ENCODE results near the gene TSPEAR.
"Not testable (repeated sequence)": the region's sequence is repeated elsewhere in the genome, so short reads cannot be mapped to it uniquely, and the experiment has no call there.

The TSPEAR gene

DNA sequence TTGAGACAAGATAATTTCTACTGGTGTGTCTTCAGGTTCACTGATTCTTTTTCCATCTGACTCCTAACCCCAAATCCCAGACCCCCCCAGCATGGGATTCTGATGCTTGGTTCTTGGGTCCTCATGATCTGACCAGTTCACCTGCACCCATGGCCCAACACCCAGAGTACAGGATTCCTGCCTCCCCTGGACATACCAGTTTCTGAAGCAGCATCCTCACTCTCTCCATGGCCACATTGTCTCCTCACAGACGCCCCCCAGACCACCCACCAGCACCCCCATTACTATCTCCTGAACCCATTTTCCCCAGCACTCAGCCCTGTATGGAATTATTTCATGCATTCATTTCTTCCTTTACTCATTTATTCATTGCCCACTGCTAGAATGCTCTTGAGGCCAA is 54.5 kb downstream of the TSPEAR start:
- DNase-seq (ENCODE audit: low read depth in 4 of 4, low spot score in 1 of 4) = no peak

DNA sequence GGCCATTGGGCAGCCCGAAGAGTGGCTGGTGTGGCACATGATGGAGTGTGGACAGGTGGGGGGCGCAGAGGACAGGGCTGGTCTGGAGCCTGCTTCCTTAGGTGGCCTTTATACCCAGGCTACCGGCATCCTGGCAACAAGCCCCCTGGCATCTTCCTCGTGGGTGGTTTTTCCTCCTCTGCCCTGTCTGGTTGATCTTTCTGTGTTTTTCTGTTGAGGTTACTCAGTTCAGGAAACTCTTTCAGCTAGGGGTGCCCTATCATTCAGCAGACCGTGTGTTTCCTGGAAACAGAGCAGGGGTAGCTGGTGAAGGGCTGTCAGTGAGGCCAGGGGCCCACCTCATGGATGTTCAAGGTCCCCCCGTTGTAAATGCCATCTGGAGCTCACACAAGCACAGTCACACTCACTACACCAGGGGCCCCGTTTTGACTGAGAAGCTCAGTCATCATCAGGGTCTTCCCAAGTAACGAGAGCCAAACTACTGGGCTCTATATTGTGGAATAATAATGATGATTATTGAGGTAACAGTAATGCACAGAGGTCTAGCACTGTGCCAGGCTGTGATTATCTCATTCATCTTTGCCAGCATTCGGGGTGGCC is 56.7 kb downstream of the TSPEAR start, which contains the start of gene KRTAP12-4:
KRTAP12-4 (minus strand) TSS at position 84 of the 600 bp plus-strand sequence; CDS start at position 39, 45 bp downstream.
- DNase-seq (ENCODE audit: low read depth in 4 of 4, low spot score in 1 of 4) = no peak

DNA sequence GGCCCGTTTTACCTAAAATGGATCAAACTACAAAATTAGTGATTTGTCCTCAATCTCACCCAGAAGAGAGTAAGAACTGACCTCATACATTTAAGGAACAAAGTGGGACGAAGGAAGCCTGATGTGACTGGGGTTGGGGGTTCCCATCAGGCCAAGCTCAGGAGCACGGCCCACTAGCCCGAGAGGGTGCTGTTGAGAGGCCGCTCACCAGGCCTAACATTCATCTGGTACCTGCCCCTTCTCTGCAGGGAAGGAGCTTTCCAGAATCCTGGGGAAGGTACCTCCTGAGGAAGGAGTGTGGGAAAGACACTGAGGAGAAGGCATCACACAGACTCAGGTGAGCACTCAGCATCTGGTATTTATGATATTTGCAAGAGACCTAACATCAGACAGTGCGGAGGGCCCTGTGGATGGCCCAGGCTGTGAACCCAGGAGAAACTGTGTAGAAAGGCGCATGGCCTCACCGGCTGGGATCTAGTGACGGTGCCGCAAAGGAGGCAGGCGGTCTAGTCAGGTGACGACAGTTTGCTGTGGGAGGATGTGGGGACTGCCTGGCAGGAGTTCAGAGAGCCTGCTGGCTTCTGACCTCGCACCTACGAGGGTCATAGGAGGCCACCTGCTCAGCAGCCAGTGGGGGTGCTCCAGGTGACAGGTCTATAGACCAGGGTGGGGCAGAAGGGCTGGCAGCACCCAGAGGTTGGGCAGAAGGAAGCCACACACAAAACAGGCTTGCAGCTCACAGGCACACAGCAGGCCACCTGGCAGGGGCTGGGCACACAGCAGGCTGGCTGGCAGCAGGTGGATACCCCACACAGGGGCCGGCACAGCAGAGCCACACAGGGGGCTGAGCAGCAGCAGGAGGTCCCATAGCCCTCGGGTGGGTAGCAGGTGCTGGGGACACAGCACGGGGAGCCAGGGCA is 57.5 kb downstream of the TSPEAR start:
- no peak for DNase-seq (ENCODE audit: low read depth in 4 of 4, low spot score in 1 of 4)

DNA sequence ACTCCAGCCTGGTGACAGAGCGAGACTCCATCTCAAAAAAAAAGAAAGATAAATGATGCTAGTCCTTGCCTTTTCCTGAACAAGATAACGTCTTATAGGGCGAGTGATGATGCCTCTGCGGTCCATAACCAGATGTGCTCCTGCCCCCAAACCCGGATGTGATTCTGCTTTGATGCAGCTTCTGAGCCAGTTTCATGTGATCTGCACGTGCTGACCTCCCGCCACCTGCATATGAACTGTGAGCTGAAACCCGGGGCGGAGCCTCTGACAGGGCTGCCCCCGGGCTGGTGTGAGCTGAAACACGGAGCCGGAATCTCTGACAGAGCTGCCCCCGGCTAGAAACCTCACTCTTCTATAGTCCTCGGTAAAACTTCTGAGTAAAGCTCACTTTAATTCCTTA is 58.2 kb downstream of the TSPEAR start:
- no peak for DNase-seq (ENCODE audit: low read depth in 4 of 4, low spot score in 1 of 4)

DNA sequence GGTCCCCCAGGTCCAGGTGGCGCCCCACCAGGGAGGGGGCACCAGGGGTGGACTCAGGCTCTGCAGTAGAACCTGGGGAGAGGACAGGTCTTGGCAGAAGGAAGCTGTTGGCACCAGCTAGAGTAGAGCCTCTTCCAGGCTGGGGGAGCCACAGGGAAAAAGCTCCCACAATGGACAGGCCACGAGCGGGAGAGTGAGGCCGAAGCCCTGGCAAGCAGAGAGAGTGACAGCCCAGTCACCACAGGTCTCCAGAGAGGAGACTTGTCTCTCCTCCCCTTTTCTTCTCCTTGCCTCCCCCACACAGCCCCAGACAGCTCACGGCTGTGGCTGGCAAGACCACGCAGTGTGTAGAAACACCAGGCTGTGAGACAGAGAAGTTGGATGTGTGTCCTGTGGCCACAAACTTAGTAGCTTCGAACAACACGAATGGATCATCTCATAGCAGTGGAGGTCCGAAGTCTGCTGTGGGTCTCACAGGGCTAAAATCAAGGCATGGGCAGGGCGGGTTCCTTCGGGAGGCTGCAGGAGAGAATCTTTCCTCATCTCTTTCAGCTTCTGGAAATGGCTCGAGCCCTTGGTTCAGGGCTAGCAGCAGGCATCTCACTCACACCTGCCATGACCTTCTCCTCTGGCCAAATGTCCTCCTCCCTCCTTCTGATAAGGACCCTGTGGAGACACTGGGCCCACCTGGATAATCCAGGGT is 60.2 kb downstream of the TSPEAR start:
- DNase-seq (ENCODE audit: low read depth in 4 of 4, low spot score in 1 of 4) = no peak

DNA sequence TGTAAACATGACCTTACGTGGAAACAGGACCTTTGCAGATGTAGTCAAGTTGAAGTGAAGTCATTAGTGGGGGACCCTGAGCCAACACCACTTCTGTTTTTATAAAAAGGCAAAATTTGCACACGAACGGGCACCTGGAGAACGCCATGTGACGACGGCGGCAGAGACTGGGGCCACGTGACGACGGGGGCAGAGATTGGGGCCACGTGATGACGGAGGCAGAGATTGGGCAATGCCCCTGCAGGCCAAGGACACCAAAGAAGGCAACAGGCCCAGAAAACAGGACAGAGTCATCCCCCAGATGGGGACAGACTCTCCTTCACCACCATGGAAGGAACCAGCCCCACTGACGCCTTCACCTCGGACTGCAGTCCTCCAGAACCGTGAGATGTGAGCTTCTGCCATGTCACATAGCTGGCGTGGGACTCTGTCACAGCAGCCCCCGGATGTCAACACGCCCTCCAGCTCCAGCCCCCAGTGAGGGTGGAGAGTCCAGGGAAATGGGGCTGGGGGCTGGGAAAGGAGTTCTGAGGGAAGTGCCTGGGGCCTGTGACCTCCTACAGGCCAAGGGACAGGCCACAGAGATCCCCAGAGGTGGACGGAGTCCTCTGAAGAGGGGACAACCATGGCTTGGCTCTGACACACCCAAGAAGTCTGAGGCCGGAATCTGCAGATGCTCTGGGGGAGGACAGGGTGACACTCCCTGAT is 61.0 kb downstream of the TSPEAR start:
- no peak for DNase-seq (ENCODE audit: low read depth in 4 of 4, low spot score in 1 of 4)

DNA sequence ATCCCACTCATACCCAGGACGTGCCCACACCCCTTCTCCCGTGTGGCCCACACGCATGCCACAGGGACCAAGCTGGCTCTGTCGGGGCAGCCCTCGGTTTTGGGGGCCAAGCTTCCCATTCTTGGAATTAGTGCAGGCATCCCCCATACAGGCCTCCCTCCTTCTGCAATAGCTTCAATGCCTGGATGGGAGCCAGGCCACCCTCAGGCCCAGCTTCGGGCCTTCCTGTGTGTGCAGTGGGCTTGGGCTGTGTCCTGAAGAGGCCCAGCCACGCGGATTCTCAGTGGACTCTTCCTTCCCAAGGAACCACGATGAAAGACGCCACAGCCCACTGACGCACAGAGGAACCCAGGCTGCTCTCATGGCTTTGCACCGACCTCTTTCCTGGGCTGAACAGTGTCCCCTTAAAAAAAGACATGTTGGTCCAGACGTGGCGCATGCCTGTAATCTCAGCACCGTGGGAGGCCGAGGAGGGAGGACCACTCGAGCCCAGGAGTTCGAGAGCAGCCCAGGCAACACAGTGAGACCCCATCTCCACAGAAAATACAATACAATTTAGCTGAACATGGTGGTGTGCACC is 61.8 kb downstream of the TSPEAR start:
- DNase-seq (ENCODE audit: low read depth in 4 of 4, low spot score in 1 of 4) = no peak

DNA sequence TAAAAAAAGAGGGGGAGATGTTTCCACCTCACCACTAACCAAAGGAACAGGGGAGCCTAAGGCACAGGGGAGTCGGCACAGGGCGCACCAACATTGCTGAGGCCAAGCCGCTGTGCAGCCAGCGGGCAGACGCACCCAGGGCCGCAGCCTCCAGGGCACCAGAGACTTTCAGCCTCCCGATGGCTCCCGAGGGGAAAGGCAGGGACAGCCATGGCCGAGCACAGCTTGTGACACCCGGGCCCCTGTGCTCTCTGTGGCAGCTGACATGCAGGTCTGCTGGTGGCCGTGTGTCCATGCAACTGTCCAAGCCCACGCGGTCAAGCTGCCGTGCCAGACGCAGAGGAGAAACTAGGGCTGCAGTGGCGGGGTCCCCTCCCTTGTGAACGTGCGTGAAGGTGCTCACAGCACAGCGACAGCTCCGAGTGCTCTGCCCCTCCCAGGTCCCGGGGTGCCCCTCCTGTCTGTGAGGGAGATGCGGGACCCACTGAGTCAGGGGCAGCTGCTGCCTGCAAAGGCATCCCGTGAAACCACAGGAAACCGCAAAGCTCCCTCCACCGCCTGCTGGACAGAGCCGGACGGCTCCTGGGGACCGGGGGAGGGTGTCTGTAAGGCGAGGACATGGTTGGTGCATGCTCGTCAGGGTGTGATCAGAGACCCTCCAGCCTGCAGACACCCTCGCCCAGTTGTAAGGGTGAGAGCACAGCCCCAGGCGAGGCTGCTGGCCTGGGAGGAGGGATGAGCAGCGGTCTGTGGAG is 62.6 kb downstream of the TSPEAR start:
- no peak for DNase-seq (ENCODE audit: low read depth in 4 of 4, low spot score in 1 of 4)

DNA sequence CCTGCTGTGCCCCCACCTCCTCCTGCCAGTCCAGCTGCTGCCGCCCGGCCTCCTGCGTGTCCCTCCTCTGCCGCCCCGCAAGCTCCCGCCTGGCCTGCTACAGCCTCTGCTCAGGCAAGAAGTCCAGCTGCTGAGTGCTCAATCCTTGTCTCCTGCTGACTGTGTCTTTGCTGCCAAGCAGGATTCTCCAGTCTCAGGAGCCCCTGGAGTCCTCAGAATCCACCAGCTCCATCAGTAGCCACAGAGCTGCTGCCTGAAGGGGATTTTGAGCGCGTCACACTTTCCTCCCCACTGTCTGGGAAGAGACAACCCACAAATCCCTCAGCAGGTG is 64.2 kb downstream of the TSPEAR start:
- no peak for DNase-seq (ENCODE audit: low read depth in 4 of 4, low spot score in 1 of 4)

DNA sequence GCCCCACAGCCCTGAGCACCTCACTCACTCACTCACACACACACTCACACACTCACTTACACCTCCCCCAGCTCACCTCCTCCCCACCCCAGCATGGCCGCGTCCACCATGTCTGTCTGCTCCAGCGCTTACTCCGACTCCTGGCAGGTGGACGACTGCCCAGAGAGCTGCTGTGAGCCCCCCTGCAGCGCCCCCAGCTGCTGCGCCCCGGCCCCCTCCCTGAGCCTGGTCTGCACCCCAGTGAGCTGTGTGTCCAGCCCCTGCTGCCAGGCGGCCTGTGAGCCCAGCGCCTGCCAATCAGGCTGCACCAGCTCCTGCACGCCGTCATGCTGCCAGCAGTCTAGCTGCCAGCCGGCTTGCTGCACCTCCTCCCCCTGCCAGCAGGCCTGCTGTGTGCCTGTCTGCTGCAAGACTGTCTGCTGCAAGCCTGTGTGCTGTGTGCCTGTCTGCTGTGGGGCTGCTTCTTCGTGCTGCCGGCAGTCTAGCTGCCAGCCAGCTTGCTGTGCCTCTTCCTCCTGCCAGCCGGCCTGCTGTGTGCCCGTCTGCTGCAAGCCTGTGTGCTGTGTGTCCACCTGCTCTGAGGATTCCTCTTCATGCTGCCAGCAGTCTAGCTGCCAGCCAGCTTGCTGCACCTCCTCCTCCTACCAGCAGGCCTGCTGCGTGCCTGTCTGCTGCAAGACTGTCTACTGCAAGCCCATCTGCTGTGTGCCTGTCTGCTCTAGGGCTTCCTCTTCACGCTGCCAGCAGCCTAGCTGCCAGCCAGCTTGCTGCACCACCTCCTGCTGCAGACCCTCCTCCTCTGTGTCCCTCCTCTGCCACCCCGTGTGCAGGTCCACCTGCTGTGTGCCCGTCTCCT is 64.8 kb downstream of the TSPEAR start, which contains the start of gene KRTAP10-11:
KRTAP10-11 (plus strand) TSS at position 49 of the 856 bp plus-strand sequence; CDS start at position 94, 45 bp downstream.
- not testable (repeated sequence) for DNase-seq (ENCODE audit: low read depth in 4 of 4, low spot score in 1 of 4)

DNA sequence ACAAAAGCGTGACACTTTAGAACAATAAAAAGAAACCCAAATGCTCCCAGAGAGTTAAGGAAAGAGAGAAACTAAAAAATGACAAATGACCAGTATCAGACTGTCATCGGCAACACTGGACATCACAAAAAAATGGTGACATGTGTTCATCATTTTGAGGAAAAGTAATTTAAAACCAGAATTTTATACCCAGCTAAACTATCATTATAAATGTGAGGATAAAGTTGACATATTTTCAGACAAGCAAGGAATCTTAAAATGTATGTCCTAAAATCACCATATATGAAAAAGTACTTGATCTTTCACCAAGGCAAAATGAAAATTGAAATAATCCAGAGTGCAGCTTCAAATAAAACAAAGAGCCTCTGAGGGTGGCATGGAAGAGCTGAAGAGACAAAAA is 66.5 kb downstream of the TSPEAR start:
- no peak for DNase-seq (ENCODE audit: low read depth in 4 of 4, low spot score in 1 of 4)

DNA sequence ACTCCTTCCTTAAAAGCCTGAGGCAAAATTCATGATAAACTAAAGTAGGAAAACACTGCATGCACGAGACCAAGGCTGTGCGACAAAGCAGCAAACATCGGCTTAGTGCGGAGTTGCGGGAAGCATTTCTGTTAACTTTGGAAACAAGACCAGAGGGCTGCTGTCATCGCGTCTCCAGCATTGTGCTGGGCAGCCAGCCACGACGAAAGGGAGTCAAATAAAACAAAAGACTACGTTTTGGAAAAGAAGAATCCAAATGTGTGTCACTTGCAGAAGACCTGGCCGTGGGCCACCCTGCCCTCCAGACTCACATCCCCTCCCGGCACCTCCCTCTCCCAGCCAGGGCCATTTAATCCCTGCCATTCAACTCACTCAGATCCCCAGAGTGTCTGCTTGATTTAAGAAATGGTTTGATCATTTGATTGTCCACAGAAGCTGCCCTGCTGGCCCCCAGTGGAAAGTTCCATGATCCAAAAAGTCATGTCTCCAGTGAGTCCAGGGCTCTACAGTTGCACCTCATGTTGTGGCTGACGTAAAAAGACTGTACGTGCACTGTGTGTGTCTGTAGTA is 67.5 kb downstream of the TSPEAR start:
- no peak for DNase-seq (ENCODE audit: low read depth in 4 of 4, low spot score in 1 of 4)

DNA sequence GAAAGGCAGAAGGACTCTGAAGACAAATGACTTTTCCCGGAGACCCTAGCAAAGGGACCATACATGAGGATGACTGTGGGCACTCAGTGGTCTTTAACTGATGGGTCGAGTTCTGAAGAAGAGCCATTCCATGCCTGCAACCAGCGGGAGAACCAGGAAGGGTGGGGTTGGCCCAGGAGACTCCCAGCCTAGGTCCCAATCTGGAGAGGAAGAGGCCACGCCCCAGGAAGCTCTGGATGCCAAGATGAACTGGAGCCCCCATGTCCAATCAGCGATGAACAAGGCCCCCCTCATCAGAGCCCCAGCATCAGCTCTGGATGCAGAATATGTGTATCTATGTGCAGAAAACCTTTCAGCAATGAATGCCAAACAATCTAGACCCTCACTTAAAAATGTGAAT is 70.6 kb downstream of the TSPEAR start:
- DNase-seq (ENCODE audit: low read depth in 4 of 4, low spot score in 1 of 4) = no peak

DNA sequence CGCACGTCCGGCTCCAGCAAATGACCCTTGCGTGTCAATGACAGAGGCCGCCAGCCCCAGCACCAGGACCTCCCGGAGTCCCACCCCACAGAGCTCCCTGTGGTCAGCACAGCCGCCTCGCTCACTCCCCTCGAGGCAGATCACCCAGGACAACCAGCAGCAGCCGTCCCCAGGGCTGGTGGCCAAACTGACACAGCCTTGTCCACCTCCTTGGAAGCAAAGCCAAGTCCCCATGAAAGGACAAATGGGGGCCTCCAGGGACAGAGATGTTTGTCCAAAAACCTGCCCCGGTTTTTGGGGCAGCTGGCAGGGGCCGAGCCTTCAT is 72.1 kb downstream of the TSPEAR start:
- no peak for DNase-seq (ENCODE audit: low read depth in 4 of 4, low spot score in 1 of 4)

DNA sequence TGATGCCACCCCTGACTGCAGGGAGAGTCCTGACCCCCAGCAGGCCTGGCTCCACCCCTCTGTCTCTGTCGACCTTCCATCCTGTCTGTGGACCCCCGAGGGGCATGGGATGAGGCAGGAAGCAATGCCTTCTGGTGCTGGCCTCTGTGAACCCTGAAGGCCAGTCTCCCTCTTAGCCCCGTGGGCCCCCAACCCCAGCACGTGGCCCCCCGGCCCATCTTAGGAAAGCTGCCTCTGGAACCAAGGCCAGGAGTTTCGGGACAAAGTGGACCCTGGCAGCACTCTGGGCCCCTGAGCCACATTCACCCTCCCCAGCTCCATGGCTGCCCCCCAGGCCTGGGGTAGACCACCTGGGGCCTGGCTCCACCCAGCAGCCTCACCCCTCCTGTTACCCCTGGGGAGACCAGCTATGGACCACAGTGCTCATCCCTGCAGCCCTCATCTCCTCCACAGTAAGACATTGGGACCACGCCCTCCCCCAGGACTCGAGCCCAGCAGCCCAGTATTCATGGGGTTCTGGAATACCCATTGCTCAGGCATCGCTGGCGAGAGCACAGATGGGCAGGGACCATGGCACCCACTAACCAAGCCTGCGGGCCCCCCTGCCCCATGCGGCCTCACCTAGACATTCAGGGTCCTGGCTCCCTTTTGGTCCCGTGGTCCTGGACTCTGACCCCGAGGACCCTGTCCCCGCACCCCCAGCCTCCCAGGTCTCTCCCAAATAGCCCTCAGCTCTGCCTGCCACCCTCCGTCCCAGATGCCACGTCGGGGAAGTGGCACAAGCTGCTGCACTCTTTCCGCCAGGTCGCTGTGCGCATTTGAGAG is 72.7 kb downstream of the TSPEAR start:
- not testable (repeated sequence) for DNase-seq (ENCODE audit: low read depth in 4 of 4, low spot score in 1 of 4)

DNA sequence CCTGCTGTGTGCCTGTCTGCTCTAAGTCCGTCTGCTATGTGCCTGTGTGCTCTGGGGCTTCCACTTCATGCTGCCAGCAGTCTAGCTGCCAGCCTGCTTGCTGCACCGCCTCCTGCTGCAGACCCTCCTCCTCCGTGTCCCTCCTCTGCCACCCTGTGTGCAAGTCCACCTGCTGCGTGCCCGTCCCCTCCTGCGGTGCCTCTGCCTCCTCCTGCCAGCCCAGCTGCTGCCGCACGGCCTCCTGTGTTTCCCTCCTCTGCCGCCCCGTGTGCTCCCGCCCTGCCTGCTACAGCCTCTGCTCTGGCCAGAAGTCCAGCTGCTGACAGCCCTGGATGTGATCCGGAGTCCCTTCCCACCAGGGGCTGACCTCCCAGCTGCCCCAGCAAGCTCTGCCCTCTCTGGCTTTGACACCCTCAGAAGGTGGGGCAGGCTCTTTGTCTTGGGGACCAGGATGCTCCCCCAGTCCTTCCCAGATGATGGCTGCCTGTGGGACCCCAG is 73.5 kb downstream of the TSPEAR start:
- DNase-seq (ENCODE audit: low read depth in 4 of 4, low spot score in 1 of 4) = not testable (repeated sequence)

DNA sequence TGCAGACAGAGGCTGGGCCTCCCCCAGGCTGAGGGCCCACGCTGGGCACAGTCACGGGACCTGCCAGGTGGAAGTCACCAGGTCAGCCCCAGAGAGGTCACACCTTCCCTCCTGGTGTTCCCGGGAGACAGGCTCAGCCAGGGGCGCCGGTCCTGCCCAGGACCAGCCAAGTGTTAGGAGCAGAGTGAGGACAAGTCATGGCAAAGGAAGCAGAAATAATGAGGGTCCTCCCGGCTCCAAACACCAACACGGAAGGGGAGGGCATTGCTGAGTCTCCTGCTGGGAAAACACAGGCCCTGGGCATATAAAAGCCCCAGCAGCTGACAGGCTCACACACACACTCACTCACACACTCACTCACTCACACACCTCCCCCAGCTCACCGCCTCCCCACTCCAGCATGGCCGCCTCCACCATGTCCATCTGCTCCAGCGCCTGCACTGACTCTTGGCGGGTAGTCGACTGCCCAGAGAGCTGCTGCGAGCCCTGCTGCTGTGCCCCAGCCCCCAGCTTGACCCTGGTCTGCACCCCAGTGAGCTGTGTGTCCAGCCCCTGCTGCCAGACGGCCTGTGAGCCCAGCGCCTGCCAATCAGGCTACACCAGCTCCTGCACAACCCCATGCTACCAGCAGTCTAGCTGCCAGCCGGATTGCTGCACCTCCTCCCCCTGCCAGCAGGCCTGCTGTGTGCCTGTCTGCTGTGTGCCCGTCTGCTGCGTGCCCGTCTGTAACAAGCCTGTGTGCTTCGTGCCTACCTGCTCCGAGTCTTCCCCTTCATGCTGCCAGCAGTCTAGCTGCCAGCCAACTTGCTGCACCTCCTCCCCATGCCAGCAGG is 74.1 kb downstream of the TSPEAR start, which contains the start of gene KRTAP10-10:
KRTAP10-10 (plus strand) TSS at position 339 of the 833 bp plus-strand sequence; CDS start at position 401, 62 bp downstream.
- no peak for DNase-seq (ENCODE audit: low read depth in 4 of 4, low spot score in 1 of 4)
